Trophoblast cell (in vitro differentiated cells and primary cell): ENCODE results near the gene SLC5A10.
A peak's percentile ranks its signal among the peaks of the same experiment; 100 is the strongest.

Experiments used
- DNase-seq, 2 donors: peaks; one replicate each; pipeline ENCODE4 v3.0.0-alpha.2; 2016
- H2AFZ ChIP-seq: 2 replicates; pipeline ENCODE4 v1.6.1; 2013; ENCODE audit warnings: low read length, moderate library complexity, mild to moderate bottlenecking; ENCODE audit not compliant: insufficient read depth, poor library complexity
- H2AK5ac ChIP-seq: 2 replicates; pipeline ENCODE4 v1.6.1; 2013; ENCODE audit warnings: mild to moderate bottlenecking, low read length
- H2BK120ac ChIP-seq: 2 replicates; pipeline ENCODE4 v1.6.1; 2013; ENCODE audit warnings: low read length, mild to moderate bottlenecking, moderate library complexity; ENCODE audit not compliant: insufficient read depth, poor library complexity
- H2BK12ac ChIP-seq: 2 replicates; pipeline ENCODE4 v1.6.1; 2013; ENCODE audit warnings: mild to moderate bottlenecking, low read length, moderate library complexity
- H2BK5ac ChIP-seq: 2 replicates; pipeline ENCODE4 v1.6.1; 2013; ENCODE audit warnings: low read length, low read depth, moderate library complexity, mild to moderate bottlenecking; ENCODE audit not compliant: poor library complexity
- H3K14ac ChIP-seq: 2 replicates; pipeline ENCODE4 v1.6.1; 2013; ENCODE audit warnings: mild to moderate bottlenecking, low read length
- H3K18ac ChIP-seq: 2 replicates; pipeline ENCODE4 v1.6.1; 2013; ENCODE audit warnings: mild to moderate bottlenecking, low read length
- H3K23ac ChIP-seq: 2 replicates; pipeline ENCODE4 v1.6.1; 2013; ENCODE audit warnings: low read length
- H3K27ac ChIP-seq: 2 replicates; pipeline ENCODE4 v1.5.1; 2013; ENCODE audit warnings: low read depth, mild to moderate bottlenecking, inconsistent platforms, low read length, moderate library complexity
- H3K27me3 ChIP-seq: 2 replicates; pipeline ENCODE4 v1.6.1; 2013; ENCODE audit warnings: inconsistent platforms, mild to moderate bottlenecking, low read length, moderate library complexity; ENCODE audit not compliant: insufficient read depth
- H3K36me3 ChIP-seq, 2 experiments: 1 replicate in 1 of 2; 2 replicates in 1 of 2; pipeline ENCODE4 v1.6.1; 2013; ENCODE audit warnings: low read length in 2 of 2, mild to moderate bottlenecking in 2 of 2, moderate library complexity in 1 of 2; ENCODE audit not compliant: insufficient read depth in 2 of 2, control insufficient read depth in 1 of 2
- H3K4ac ChIP-seq: 2 replicates; pipeline ENCODE4 v1.6.1; 2013; ENCODE audit warnings: low read depth, mild to moderate bottlenecking, low read length, moderate library complexity
- H3K4me1 ChIP-seq, 2 experiments: 1 replicate in 1 of 2; 2 replicates in 1 of 2; pipeline ENCODE4 v1.6.1; 2013; ENCODE audit warnings: low read length in 2 of 2, mild to moderate bottlenecking in 2 of 2, moderate library complexity in 1 of 2; ENCODE audit not compliant: insufficient read depth in 2 of 2, control insufficient read depth in 1 of 2
- H3K4me2 ChIP-seq: 2 replicates; pipeline ENCODE4 v1.6.1; 2013; ENCODE audit warnings: inconsistent platforms, mild to moderate bottlenecking, low read length, moderate library complexity
- H3K4me3 ChIP-seq: 2 replicates; pipeline ENCODE4 v1.5.1; 2013; ENCODE audit warnings: mild to moderate bottlenecking, low read depth, low read length, inconsistent platforms
- H3K79me1 ChIP-seq: one replicate; pipeline ENCODE4 v1.6.1; 2013; ENCODE audit warnings: low read length
- H3K79me2 ChIP-seq: 2 replicates; pipeline ENCODE4 v1.6.1; 2013; ENCODE audit warnings: low read length, mild to moderate bottlenecking; ENCODE audit not compliant: control insufficient read depth, insufficient read depth, poor library complexity
- H3K9ac ChIP-seq: 2 replicates; pipeline ENCODE4 v1.6.1; 2013; ENCODE audit warnings: mild to moderate bottlenecking, low read length
- H3K9me3 ChIP-seq: 2 replicates; pipeline ENCODE4 v1.6.1; 2013; ENCODE audit warnings: low read depth, mild to moderate bottlenecking, control low read depth, inconsistent platforms, low read length; ENCODE audit not compliant: insufficient read depth
- H4K12ac ChIP-seq: 2 replicates; pipeline ENCODE4 v1.6.1; 2013; ENCODE audit warnings: low read depth, mild to moderate bottlenecking, low read length, moderate library complexity
- H4K8ac ChIP-seq: 2 replicates; pipeline ENCODE4 v1.6.1; 2013; ENCODE audit warnings: low read depth, mild to moderate bottlenecking, low read length, moderate library complexity
- H4K91ac ChIP-seq: one replicate; pipeline ENCODE4 v1.6.1; 2013; ENCODE audit warnings: low read depth, mild to moderate bottlenecking, low read length, moderate library complexity
- WGBS: extraction: QIAGEN DNeasy Blood & Tissue Kit; methylation state at CpG from one replicate; pipeline ENCODE4 v1.1.7; 2013; ENCODE audit warnings: missing lambda C conversion rate; ENCODE audit not compliant: insufficient read length, insufficient coverage; ENCODE audit errors: extremely low coverage; 5-methylcytosine and 5-hydroxymethylcytosine counted together

Gene SLC5A10

DNA sequence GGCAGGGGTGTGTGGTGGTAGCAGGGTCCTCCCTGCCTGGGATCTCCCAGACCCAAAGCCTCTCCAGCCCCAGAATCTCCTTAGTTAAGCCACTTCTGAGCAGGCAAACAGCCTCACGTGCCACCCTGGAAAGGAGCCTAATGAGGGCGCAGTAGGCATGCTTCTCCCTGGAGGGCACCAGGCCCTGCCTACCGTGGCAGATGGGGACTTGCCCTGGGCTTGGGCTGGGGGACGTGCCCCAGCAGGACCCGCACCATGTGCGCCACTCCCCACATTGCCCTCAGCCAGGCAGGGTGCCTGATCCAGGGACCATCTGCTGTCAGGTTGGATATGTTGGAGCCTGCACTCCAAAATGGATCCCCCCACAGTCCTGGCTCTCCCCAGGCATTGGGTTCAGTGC, 38.4 kb downstream of the SLC5A10 start:
- H4K12ac ChIP-seq: no peak overlapping the region
- H3K4ac ChIP-seq: no peak overlapping the region
- no peak overlapping the region for H3K4me3 ChIP-seq
- H2BK12ac ChIP-seq: peak overlapping the region; percentile 3
- H3K27ac ChIP-seq: no peak overlapping the region
- H3K4me2 ChIP-seq: no peak overlapping the region
- no peaks in the 10 kb centered on the region for H3K4me1 ChIP-seq
- H2AK5ac ChIP-seq: no peak overlapping the region
- peaks cover 2% of the 10 kb centered on the region for H3K79me2 ChIP-seq
- no peaks in the 10 kb centered on the region for H3K9me3 ChIP-seq
- no peak overlapping the region for H4K8ac ChIP-seq
- no peaks in the 10 kb centered on the region for H3K79me1 ChIP-seq
- H3K27me3 ChIP-seq: no peaks in the 10 kb centered on the region
- H3K14ac ChIP-seq: no peak overlapping the region
- DNase-seq: no peak
- no CpG with 5 or more reads among the region's 6 CpGs for WGBS
- no peak overlapping the region for H4K91ac ChIP-seq
- no peak overlapping the region for H3K23ac ChIP-seq
- H3K36me3 ChIP-seq: peaks cover 52 to 57% of the 10 kb centered on the region in 2 experiments
- no peak overlapping the region for H2BK5ac ChIP-seq
- no peak overlapping the region for H3K9ac ChIP-seq
- no peak overlapping the region for H2BK120ac ChIP-seq
- no peak overlapping the region for H2AFZ ChIP-seq
- peak overlapping the region; percentile 41 for H3K18ac ChIP-seq

DNA sequence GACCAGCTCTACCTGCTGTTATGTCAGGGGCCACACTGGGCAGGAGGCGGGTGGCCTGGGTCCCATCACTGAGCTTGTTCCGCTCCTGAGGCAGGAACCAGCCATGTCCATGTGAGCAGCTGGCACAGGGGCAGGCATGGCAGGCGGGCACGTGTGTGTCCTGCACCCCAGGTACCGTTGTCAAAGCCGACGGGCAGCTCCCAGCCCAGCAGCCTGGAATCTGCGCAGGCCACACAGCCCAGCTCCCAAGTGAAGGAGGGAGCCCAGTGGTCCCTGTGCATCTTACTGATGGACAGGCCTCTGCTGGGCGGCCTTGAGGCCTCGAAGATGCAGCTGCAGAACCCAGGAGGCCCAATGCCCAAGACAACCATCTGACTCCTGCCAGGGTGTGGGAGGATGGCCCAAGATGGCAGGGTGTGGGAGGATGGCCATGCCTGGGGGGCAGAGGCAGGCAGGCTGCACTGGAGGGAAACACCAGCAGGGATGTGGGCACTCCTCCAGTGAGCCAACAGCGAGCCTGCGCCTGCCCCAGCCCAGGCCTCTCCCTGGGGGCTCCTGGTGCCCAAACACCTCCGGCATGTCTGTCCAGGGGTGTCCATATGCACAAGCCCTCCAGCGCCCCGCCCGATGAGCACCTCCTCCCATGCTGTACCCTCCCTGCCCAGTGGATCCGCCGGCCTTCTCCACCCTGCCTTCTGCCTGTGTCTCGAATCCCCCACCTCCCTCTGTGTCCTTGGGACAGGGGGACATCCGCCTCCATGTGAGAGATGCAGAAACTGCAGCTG, 39.8 kb downstream of the SLC5A10 start:
- H3K4me1 ChIP-seq: no peaks in the 10 kb centered on the region
- no peak overlapping the region for H4K91ac ChIP-seq
- H3K27me3 ChIP-seq: no peaks in the 10 kb centered on the region
- H3K36me3 ChIP-seq: peaks cover 48% of the 10 kb centered on the region in 2 experiments
- H3K18ac ChIP-seq: no peak overlapping the region
- H3K79me2 ChIP-seq: peaks cover 2% of the 10 kb centered on the region
- H3K79me1 ChIP-seq: no peaks in the 10 kb centered on the region
- no peak overlapping the region for H2BK120ac ChIP-seq
- H3K4me2 ChIP-seq: no peak overlapping the region
- no peak overlapping the region for H3K23ac ChIP-seq
- H3K14ac ChIP-seq: no peak overlapping the region
- H2BK12ac ChIP-seq: no peak overlapping the region
- no peak overlapping the region for H2AFZ ChIP-seq
- H3K27ac ChIP-seq: no peak overlapping the region
- H3K4me3 ChIP-seq: no peak overlapping the region
- no peak overlapping the region for H4K12ac ChIP-seq
- H4K8ac ChIP-seq: no peak overlapping the region
- no peak overlapping the region for H2AK5ac ChIP-seq
- H3K4ac ChIP-seq: no peak overlapping the region
- no CpG with 5 or more reads among the region's 20 CpGs for WGBS
- H3K9ac ChIP-seq: no peak overlapping the region
- no peak overlapping the region for H2BK5ac ChIP-seq
- H3K9me3 ChIP-seq: peaks cover 3% of the 10 kb centered on the region
- no peak for DNase-seq

DNA sequence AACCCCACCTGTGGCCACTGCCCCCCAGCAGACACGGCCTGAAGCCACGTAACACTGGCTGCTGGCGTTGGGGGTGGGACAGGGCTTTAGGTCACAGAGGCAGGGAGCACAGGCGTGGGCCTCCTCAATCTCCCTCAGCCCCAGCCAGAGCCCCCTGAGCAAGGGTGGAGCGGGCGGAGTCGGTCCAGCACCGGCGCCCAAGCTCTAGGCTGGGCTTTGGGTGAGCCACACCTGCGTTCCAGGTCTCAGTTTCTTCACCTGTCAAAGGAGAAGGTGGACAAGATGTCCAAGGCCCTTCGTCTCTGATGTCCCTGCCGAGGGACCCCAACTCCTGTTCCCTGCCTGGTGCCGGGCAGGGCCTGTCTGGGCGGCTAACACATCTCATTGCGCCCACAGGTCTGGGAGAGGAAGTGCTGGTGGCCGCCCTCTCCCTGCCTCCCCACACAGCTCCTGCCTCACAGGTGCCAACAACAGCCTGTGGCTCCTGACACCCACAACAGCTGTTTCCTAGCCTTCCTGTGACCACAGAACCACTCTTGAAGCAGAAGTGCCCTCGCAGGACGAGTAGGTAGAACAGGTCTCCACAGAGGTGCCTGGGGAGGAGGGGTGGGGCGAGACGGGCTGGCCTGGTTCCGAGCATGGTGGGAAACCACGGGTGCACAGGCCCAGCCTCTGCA, 40.6 kb downstream of the SLC5A10 start:
- Histone ChIP-seq H3K4me2 (no peak overlapping the region), H2BK5ac (no peak overlapping the region), H3K4ac (peak overlapping the region; percentile 13), H4K8ac (no peak overlapping the region), H2AK5ac (no peak overlapping the region), H3K14ac (no peak overlapping the region), H3K79me2 (peaks cover 2% of the 10 kb centered on the region), H2BK120ac (no peak overlapping the region), H2BK12ac (no peak overlapping the region), H3K9ac (no peak overlapping the region), H3K4me3 (no peak overlapping the region), H3K18ac (peak overlapping the region; percentile 14), H3K27me3 (no peaks in the 10 kb centered on the region), H4K12ac (no peak overlapping the region), H2AFZ (no peak overlapping the region), H4K91ac (no peak overlapping the region), H3K23ac (no peak overlapping the region), H3K36me3 (peaks cover 45 to 47% of the 10 kb centered on the region in 2 experiments), H3K4me1 (no peaks in the 10 kb centered on the region), H3K79me1 (no peaks in the 10 kb centered on the region), H3K27ac (no peak overlapping the region), H3K9me3 (peaks cover 3% of the 10 kb centered on the region)
- no peak for DNase-seq
- WGBS: no CpG with 5 or more reads among the region's 22 CpGs

DNA sequence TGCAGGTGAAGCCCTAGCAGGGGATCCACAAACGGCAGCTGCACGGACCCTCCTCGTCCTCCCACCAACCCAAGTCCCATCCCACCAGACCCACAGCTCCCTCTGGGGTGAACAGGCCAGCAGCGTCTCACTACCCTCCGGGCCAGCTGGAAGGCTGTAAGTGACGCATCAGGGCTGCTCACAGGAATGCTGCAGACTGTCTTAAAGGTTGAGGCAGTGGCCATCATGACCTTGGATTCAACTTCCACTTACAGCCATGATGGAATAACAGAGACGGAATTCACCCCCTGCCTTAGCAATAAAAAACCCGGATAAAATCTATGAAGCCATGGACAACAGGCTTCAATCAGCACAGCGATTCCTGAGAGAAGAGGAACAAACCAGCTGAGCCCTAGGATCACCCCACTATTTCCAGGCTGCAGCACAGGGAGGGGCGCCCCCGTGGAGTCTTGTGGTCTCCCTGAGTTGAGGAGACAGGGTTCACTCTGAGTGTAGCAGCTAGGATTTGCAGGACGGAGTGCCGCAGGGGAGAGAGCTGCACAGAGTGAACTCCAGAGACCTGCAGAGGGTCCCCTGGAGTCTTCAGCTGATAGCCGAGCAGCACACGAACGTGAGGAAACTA, 42.1 kb downstream of the SLC5A10 start:
- no peak overlapping the region for H4K91ac ChIP-seq
- H2BK120ac ChIP-seq: no peak overlapping the region
- no peak overlapping the region for H4K12ac ChIP-seq
- no peak overlapping the region for H3K27ac ChIP-seq
- H3K36me3 ChIP-seq: peaks cover 34 to 35% of the 10 kb centered on the region in 2 experiments
- no peak overlapping the region for H2AK5ac ChIP-seq
- no peaks in the 10 kb centered on the region for H3K27me3 ChIP-seq
- no peak overlapping the region for H3K4me2 ChIP-seq
- H3K9me3 ChIP-seq: peaks cover 3% of the 10 kb centered on the region
- no peak overlapping the region for H3K4me3 ChIP-seq
- no peaks in the 10 kb centered on the region for H3K79me1 ChIP-seq
- H4K8ac ChIP-seq: no peak overlapping the region
- no peaks in the 10 kb centered on the region for H3K4me1 ChIP-seq
- no peak overlapping the region for H3K9ac ChIP-seq
- no peak overlapping the region for H2AFZ ChIP-seq
- no peak overlapping the region for H2BK5ac ChIP-seq
- no peak for DNase-seq
- no peak overlapping the region for H3K14ac ChIP-seq
- H2BK12ac ChIP-seq: no peak overlapping the region
- H3K18ac ChIP-seq: peak overlapping the region; percentile 2
- H3K23ac ChIP-seq: no peak overlapping the region
- H3K4ac ChIP-seq: no peak overlapping the region
- peaks cover 2% of the 10 kb centered on the region for H3K79me2 ChIP-seq
- no CpG with 5 or more reads among the region's 16 CpGs for WGBS
